Neural progenitor cell (in vitro differentiated cells): ENCODE results near the gene LINGO1. TPM values are rescaled to one million over a fixed set of nuclear protein-coding genes. Genes with fewer than 3 reads are reported as not detected.

Experiments used
- DNase-seq: peaks from one replicate; pipeline ENCODE4 v3.0.0-alpha.2; 2016; ENCODE audit warnings: low spot score
- H2AFZ ChIP-seq: fragments of 200-600 bp; sonication (generic); replicated peaks from 2 replicates; pipeline ENCODE4 v1.6.1; 2016; ENCODE audit warnings: antibody characterized with exemption
- H3F3A ChIP-seq: fragments of 200-600 bp; sonication (generic); 2 replicates; pipeline ENCODE4 v1.6.1; 2016; ENCODE audit warnings: antibody characterized with exemption, low read depth
- H3K27ac ChIP-seq: fragments of 200-600 bp; sonication (generic); 2 replicates; pipeline ENCODE4 v1.5.1; 2016; ENCODE audit warnings: mild to moderate bottlenecking
- H3K27me3 ChIP-seq: fragments of 200-600 bp; sonication (generic); 2 replicates; pipeline ENCODE4 v1.6.1; 2016; ENCODE audit warnings: mild to moderate bottlenecking, moderate library complexity
- H3K36me3 ChIP-seq: fragments of 200-600 bp; sonication (generic); 2 replicates; pipeline ENCODE4 v1.5.1; 2016
- H3K4me1 ChIP-seq: fragments of 200-600 bp; sonication (generic); 2 replicates; pipeline ENCODE4 v1.6.1; 2016; ENCODE audit warnings: mixed run types
- H3K4me2 ChIP-seq: fragments of 200-600 bp; sonication (generic); 2 replicates; pipeline ENCODE4 v1.6.1; 2016
- H3K4me3 ChIP-seq: fragments of 200-600 bp; sonication (generic); 2 replicates; pipeline ENCODE4 v1.5.1; 2016
- H3K79me2 ChIP-seq: fragments of 200-600 bp; sonication (generic); 2 replicates; pipeline ENCODE4 v1.6.1; 2016; ENCODE audit warnings: low read depth
- H3K9ac ChIP-seq: fragments of 200-600 bp; sonication (generic); 2 replicates; pipeline ENCODE4 v1.6.1; 2016
- H3K9me3 ChIP-seq: fragments of 200-600 bp; sonication (generic); 2 replicates; pipeline ENCODE4 v1.5.1; 2016; ENCODE audit warnings: low read depth
- H4K20me1 ChIP-seq: fragments of 200-600 bp; sonication (generic); 2 replicates; pipeline ENCODE4 v1.6.1; 2016; ENCODE audit warnings: low read depth
- H3K27ac Mint-ChIP-seq: 3 replicates; pipeline ENCODE4 v1.8.0; 2021; ENCODE audit warnings: mixed read lengths
- H3K27me3 Mint-ChIP-seq: 2 replicates; pipeline ENCODE4 v1.8.0; 2022; ENCODE audit warnings: low read depth, mild to moderate bottlenecking, inconsistent platforms, moderate library complexity, mixed read lengths; ENCODE audit not compliant: insufficient read depth
- H3K36me3 Mint-ChIP-seq: 3 replicates; pipeline ENCODE4 v1.8.0; 2021; ENCODE audit warnings: mixed read lengths
- H3K4me1 Mint-ChIP-seq: 3 replicates; pipeline ENCODE4 v1.8.0; 2021; ENCODE audit warnings: mixed read lengths
- H3K4me3 Mint-ChIP-seq: 3 replicates; pipeline ENCODE4 v1.8.0; 2021; ENCODE audit warnings: mild to moderate bottlenecking, moderate library complexity, mixed read lengths
- H3K9me3 Mint-ChIP-seq: 3 replicates; pipeline ENCODE4 v1.8.0; 2020; ENCODE audit warnings: mixed read lengths
- CTCF ChIP-seq: fragments of 200-600 bp; sonication (generic); IDR thresholded peaks from 2 replicates; pipeline ENCODE4 v1.5.1; 2017; ENCODE audit warnings: antibody characterized with exemption, mild to moderate bottlenecking
- EZH2 ChIP-seq: fragments of 200-600 bp; sonication (generic); IDR thresholded peaks from 2 replicates; pipeline ENCODE4 v1.6.1; 2017; ENCODE audit warnings: antibody characterized with exemption, mild to moderate bottlenecking, moderate library complexity
- EZH2phosphoT487 ChIP-seq: fragments of 200-600 bp; sonication (generic); IDR thresholded peaks from 2 replicates; pipeline ENCODE4 v1.6.1; 2017; ENCODE audit warnings: antibody characterized with exemption
- total RNA-seq: library from RNA; depleted of rRNA; stranded (reverse); fragments of >200 nt; gene quantifications from 2 replicates; pipeline ENCODE4 v1.2.3, GENCODE V29; 2015; ENCODE audit warnings: low replicate concordance

Gene LINGO1
- total RNA-seq, 1 donor from 2014 or later, result 7.9 TPM

GRCh38 chr15:77625376-77625775 lies 7.3 kb downstream of the LINGO1 start:
- Histone ChIP-seq H3K4me3 (no peak overlapping the region), H3K27me3 (no peaks in the 10 kb centered on the region), H3K36me3 (no peaks in the 10 kb centered on the region), H2AFZ (no peak overlapping the region), H3K4me2 (no peak overlapping the region), H3K9ac (no peak overlapping the region), H3K9me3 (no peaks in the 10 kb centered on the region), H3K79me2 (peaks cover 96% of the 10 kb centered on the region), H3K27ac (no peak overlapping the region), H3F3A (peaks cover 51% of the 10 kb centered on the region), H3K4me1 (peaks cover 76% of the 10 kb centered on the region), H4K20me1 (peaks cover 58% of the 10 kb centered on the region)
- H3K9me3 Mint-ChIP-seq, result no peaks in the 10 kb centered on the region
- H3K4me1 Mint-ChIP-seq, result peaks cover 58% of the 10 kb centered on the region
- H3K36me3 Mint-ChIP-seq, result no peaks in the 10 kb centered on the region
- no peak overlapping the region for H3K27ac Mint-ChIP-seq
- no peak overlapping the region for H3K4me3 Mint-ChIP-seq
- no peak for DNase-seq
- peaks cover 14% of the 10 kb centered on the region for H3K27me3 Mint-ChIP-seq
- TF ChIP-seq CTCF (no peak), EZH2 (no peak), EZH2phosphoT487 (no peak)

- no peak overlapping the region for H2AFZ ChIP-seq
- no peaks in the 10 kb centered on the region for H3K9me3 Mint-ChIP-seq
- TF ChIP-seq CTCF (no peak), EZH2phosphoT487 (no peak), EZH2 (no peak)
- no peaks in the 10 kb centered on the region for H3K36me3 Mint-ChIP-seq
- DNase-seq, result no peak
- H3F3A ChIP-seq, result peaks cover 51% of the 10 kb centered on the region
- H3K9ac ChIP-seq, result no peak overlapping the region
- peaks cover 96% of the 10 kb centered on the region for H3K79me2 ChIP-seq
- no peak overlapping the region for H3K4me3 ChIP-seq
- H4K20me1 ChIP-seq, result peaks cover 53% of the 10 kb centered on the region
- H3K27me3 ChIP-seq, result no peaks in the 10 kb centered on the region
- H3K36me3 ChIP-seq, result no peaks in the 10 kb centered on the region
- no peaks in the 10 kb centered on the region for H3K9me3 ChIP-seq
- no peak overlapping the region for H3K4me2 ChIP-seq
- H3K4me3 Mint-ChIP-seq, result no peak overlapping the region
- H3K27me3 Mint-ChIP-seq, result peaks cover 14% of the 10 kb centered on the region
- H3K4me1 Mint-ChIP-seq, result peaks cover 55% of the 10 kb centered on the region
- no peak overlapping the region for H3K27ac Mint-ChIP-seq
- H3K4me1 ChIP-seq, result peaks cover 76% of the 10 kb centered on the region
- no peak overlapping the region for H3K27ac ChIP-seq
Observed at GRCh38 chr15:77624868-77625267, 7.8 kb downstream of the LINGO1 start.

GRCh38 chr15:77623755-77624524 lies 8.8 kb downstream of the LINGO1 start:
- no peak overlapping the region for H2AFZ ChIP-seq
- H3K4me3 Mint-ChIP-seq, result peak overlapping the region; percentile 14
- H3K27me3 Mint-ChIP-seq, result peaks cover 10% of the 10 kb centered on the region
- peaks cover 50% of the 10 kb centered on the region for H3K4me1 Mint-ChIP-seq
- peaks cover 68% of the 10 kb centered on the region for H3K4me1 ChIP-seq
- no peaks in the 10 kb centered on the region for H3K36me3 Mint-ChIP-seq
- peak overlapping the region; percentile 66 for H3K4me2 ChIP-seq
- no peaks in the 10 kb centered on the region for H3K9me3 ChIP-seq
- no peaks in the 10 kb centered on the region for H3K36me3 ChIP-seq
- H3F3A ChIP-seq, result peaks cover 47% of the 10 kb centered on the region
- no peak overlapping the region for H3K27ac ChIP-seq
- DNase-seq, result no peak
- H3K9ac ChIP-seq, result no peak overlapping the region
- H3K9me3 Mint-ChIP-seq, result no peaks in the 10 kb centered on the region
- no peaks in the 10 kb centered on the region for H3K27me3 ChIP-seq
- H3K79me2 ChIP-seq, result peaks cover 96% of the 10 kb centered on the region
- no peak for TF ChIP-seq EZH2
- H3K27ac Mint-ChIP-seq, result peak overlapping the region; percentile 78
- no peak overlapping the region for H3K4me3 ChIP-seq
- peaks cover 43% of the 10 kb centered on the region for H4K20me1 ChIP-seq
